ENCODE data around the gene EFNB1.
A peak's percentile ranks its signal among the peaks of the same experiment; 100 is the strongest.

EFNB1 gene

DNA sequence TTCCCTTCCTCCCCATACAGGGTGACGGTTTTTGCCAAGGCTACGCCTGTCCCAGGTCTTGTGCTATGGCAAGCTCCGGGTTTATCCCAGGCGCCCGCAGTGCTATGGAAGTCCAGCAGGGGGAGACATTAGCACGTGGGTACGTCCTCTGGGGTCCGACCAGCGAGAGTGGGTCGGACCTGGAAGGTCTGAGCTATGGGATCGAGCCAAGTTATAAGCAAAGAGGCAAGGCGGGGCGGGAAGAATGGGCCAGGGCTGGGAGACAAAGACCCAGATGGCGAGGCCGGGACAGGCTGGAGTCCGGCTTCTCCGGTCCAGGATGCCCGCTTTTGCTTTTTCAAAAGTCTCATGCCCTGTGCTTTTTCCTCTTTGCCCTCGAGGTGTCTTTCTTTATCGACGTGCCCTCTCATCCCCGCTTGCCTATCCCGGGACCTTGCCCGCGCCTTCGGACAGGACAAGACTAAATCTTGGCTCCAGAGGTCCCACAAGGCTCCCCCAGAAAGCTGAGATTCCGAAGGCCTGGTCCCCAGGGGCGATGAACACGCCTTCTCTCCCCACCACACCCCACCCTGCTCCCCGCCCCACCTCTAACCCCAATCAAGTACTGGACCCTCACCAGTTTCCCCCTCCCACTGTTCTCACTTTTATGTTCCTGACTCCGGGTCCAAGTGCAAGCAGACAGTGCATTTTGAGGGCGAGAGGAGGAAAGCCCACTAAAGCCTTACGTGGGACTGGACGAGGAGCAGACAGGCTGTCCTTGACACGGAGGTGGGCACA is 785 bp upstream of the EFNB1 start:
- peak; percentile 59 for DNase-seq

DNA sequence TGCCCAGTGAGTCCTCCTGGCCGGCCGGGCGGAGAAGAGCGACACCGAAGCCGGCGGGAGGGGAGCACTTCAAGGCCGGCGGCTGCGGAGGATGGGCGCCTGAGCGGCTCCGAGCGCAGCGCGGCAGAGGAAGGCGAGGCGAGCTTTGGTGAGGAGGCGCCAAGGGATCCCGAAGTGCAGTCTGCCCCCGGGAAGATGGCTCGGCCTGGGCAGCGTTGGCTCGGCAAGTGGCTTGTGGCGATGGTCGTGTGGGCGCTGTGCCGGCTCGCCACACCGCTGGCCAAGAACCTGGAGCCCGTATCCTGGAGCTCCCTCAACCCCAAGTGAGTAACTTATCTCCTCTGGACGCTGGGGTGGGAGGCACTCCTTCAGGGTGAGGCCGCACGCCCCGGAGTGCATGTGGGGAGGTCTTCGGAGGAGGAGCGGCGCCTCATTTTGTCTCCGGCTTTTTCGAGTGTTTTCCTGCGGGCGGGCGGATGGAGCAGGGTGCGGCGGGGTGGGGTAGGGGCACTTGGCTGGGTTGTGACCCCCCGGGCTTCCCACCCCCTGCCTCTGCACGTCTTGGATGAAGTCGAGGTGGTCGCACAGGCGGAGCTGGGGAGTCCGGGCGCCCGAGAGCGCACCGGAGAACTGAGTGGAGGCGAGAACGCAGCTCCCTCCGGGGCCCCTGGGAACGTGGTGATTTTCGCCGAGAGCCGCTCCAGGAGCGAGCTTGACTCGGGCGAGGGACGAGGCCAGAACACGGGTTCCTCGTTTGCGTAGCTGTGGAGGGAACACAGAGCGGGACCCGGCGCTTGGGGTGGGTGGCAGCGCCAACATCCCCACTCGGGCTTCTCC is 979 bp downstream of the EFNB1 start:
- no peak for DNase-seq

DNA sequence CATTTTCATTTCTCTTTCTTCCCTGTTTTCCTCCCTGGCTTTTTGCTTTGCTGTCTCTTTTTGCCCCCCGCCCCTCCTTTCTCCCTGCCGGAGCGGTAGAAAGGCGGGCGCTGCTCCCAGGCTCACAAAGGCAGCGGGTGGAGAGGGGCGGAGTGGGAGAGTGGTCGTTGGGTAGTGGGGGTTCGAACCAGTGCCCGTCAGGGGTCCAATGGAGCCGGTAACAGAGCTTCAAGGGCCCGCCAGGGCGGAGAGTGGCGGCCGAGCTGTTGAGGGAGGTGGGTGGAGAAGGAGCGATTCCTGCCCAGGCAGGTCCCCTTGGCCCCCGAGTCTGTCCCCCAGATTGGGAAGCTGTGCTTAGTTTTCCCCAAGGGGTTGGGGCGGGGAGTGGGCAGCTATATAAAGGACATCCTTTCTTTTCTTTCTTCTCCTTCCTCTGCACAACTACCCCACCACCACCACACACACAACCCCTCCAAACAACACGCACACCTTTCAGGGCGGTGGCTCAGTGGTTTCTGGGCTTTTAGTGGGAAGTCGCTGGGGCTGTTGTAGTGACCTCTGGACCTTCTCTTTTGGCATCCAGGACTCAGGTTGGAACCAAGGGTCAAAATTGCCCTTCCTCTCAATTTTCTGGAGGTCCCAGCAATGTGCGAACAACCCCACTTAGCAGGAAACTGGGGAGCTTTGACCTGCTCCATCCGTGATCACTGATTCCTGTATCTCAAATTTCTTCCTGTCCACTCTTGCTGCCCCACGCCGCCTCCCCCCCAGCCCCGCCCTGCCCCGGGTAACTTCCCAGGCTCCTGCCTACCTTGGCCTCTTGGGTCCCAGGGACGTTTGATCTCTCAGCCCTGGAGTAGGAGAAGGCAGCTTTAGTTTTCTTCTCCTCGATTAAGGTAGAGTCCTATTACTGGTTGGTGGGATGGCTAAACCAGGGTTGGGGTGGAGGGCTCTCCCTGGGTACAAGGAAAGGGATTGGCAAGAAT is 1.9 kb downstream of the EFNB1 start:
- no peak for DNase-seq

DNA sequence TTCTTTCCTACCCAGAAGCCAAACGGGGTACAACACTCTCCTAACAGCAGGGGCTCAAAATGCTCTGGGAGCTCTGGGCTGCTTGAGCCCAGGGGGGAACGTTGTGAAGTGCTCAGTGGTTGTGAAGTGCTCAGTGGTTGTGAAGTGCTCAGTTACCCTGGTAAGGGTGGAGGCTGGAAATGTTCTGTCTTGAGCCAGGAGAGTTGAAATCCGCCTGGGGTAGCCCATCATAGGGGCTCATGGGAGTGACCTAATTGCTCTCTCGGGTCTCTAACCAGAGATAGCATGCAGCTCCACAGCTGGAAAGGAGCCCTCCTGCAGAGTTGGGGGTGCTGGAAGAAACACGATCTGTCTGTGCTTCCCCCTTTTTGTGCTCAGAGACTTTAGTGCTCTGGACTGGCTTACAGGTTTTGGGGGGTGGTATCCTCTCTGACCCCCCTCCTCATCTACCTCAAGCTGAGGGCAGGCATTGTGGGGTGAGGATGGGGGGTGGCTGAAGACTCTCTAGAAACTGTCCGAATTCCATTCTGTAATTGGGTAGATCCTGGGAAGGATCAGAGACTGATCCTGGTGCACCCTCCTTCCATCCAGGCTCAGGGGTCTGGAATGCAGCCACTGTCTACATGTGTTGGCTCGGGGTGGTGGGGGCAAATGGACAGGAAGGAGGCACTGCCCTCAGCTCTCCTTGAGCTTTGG is 2.7 kb downstream of the EFNB1 start:
- DNase-seq: no peak

DNA sequence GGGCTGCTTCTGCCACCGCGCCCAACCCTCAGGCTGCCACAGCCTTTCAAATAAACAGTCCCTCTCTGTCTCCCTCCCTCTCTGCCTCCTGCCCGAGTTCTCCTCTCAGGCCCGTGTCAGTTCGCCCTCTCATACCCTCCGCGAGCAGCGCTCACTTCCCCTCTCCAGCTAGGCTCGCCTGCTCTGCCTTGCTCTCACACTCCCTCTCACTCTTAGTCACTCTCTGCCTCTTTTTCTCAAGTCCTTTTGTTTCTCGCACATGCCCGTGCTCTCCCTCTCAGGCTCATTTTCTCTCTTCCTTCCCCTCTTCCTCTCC is 3.2 kb downstream of the EFNB1 start:
- DNase-seq: no peak

DNA sequence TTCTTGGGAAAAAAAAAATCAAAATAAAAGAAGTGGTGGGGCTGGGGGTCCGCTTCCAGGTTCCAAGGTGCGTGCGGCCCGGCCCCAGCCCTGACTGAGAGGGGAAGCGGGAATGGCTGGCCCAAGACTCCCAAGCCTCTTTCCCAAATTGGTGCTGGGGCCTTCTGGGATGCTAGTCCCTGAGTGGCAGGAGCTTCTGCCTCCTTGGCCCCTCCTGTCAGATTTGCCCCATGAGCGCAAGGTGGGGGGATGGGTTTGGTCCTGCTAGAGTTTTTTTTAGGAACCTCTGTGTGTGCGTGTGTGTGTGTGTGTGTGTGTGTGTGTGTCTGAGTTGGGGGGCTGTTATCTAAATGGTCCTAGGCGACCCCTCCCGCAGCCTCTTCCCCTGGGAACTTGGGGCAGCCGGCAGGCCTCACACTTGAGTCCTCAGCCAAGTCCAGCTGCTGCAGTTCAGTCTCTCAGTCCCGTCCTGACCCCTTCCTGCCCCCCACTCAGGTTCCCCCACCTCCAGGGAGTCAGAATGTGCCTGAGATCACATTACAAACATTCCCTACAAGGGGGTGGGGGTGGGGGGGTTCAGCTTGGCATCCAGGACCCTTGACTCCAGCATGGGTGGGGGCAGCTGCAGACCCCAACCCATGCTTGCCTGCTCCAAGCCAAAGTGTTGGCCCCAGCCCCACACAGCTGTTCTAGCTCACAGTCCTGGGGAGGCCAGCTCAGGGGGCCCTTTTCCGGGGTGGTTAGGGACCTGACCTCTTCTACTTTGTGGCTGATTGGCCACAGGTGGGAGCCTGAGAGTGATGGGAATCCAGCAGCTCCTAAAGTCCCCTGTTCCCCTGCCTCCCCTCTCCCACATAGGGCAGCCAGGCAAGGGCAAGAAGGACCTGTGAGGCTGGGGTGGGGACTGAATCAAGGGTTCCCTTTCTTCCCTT is 4.0 kb downstream of the EFNB1 start:
- no peak for DNase-seq

DNA sequence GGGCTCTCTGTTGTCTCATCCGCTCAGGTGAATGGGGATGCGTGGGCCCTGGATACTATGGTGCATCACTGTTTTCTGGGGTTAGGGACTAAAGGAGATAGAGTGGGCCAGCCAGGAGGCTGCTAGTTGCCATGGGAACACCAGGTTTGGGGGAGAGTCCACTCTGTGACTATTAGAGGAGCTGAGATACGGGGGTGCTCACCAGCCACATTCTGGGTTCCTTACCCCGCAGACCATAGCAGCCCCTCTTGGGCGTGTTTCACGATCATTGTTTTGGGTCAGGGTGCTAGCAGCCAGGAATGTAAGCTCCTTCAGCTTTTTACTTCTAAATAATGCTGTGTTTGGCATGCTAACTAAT is 4.6 kb downstream of the EFNB1 start:
- no peak for DNase-seq

DNA sequence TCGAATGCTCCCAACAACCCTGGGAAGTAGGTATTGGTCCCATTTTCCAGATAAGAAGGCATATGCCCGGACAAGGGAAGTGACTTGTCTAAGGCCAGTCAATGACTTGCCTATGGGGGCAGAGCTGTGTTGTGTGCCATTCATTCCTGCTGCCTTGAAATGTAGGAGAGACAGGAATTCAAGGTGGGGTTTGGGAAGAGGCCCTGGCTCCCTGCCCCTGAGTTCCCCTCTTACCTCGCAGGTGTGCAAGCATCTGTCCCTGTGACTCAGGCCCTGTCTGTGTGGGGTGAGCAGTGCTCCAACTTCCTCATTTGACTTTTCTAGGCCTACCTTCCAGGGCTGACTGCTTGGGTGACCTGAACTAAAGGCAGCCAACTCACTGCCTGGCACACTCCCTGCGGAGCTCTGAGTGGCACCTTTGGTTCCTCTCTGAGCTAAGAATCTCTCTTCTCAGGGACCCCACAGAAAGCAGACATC is 5.1 kb downstream of the EFNB1 start:
- DNase-seq: no peak

DNA sequence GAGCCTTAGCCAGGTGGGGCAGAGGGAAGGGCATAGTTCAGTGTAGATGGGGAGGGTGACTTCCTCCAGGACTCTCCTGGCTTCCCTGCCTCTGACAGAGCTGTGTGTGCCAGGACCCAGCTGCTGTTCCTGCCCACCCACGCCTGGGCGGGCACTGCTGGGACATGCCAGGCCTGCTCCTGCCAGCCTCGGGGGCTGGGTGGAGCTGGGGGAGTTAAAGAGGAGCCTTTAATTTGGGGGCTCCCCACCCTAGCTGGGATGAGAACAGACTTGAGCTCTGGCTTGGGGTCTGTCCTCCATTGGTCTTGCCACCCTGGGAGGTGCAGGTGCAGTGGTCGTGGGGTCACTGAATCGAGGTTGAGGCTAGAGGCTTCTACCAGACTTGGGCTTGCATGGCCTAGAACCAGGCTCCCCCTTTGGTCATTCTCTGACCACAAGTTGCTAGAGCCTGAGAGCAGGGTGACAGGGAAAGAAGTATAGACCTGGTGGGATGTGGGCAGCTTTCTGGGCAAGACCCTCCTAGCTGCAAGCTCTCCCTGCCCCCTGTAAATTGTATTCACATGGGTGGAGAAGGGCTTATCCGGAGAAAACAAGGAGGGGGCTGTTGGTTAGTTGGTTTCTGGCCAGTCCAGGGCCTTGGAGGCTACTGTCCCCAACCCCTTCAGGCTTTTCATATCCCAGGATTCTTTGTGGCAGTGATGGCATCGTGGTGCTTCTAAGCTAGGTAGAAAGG is 5.7 kb downstream of the EFNB1 start:
- no peak for DNase-seq

DNA sequence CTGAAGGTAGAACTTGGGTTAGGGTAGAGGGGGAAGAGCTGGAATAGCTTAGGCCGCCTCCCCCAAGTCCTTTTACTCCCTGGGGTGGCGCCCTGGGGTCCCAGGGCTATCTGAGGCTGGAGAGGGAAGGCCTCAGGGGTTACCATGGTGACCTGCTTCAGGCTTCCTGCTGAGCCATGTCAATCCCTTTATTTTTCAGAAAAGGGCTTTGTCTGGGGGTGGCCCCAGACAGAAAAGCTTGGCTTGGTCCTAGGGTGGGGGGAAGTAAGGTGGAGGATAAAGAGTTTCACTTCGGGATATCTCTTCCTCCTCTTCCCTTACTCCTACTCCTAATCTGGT is 6.3 kb downstream of the EFNB1 start:
- no peak for DNase-seq

DNA sequence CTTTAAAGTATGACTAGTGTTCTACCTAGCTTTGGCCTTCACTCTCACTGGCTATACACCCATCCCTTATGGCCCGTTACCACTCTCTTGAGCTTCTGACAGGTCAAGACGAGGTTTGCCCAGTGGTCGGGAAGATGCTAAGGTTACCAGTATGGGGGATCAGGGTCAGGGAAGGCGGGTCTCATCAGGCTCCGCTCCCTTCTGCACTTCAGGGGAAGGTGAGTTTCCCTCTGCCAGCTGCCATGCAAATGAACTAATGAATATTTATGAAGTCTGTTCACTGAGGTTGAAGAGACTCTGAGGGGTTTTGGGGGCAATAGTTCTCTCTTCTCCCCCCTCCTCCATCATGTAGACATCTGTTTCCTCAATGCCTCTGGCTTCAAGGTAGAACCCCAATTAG is 6.6 kb downstream of the EFNB1 start:
- DNase-seq: no peak

DNA sequence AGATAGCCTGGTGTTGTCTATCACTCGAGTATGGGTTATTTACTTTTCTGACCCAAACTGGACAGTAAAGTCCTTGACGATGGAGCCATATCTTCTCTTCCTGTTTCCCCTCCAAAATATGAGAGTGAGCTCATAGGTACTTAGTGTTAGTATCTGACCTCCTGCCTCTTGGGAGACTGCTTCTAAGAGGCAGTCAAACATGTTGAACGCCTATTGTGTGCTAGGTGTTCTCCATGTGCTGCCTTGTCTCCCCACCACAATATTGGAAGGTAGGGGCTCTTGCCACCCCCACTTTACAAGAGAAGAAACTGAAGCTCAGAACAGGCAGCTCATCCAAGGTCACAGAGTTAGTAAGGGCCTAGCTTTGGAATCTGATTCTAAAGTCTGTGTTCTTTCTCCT is 8.3 kb downstream of the EFNB1 start:
- no peak for DNase-seq

DNA sequence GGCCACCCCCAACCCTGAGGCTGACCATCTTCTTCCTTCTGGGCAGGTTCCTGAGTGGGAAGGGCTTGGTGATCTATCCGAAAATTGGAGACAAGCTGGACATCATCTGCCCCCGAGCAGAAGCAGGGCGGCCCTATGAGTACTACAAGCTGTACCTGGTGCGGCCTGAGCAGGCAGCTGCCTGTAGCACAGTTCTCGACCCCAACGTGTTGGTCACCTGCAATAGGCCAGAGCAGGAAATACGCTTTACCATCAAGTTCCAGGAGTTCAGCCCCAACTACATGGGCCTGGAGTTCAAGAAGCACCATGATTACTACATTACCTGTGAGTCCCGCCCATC is 9.7 kb downstream of the EFNB1 start:
- no peak for DNase-seq

DNA sequence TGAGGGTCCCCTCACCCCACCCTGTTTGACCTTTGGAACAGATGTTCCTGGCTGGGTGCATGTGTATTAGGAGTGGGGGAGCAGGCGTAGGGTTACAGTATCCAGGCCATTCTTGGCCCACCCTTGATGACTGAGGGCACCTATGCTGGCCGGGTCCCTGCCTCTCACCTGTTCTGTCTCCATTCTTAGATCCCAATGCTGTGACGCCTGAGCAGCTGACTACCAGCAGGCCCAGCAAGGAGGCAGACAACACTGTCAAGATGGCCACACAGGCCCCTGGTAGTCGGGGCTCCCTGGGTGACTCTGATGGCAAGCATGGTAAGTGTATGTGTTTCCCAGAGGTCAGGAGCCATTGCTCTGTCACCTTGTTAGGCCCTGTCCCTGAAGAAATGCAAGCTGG is 10.9 kb downstream of the EFNB1 start:
- DNase-seq: no peak

DNA sequence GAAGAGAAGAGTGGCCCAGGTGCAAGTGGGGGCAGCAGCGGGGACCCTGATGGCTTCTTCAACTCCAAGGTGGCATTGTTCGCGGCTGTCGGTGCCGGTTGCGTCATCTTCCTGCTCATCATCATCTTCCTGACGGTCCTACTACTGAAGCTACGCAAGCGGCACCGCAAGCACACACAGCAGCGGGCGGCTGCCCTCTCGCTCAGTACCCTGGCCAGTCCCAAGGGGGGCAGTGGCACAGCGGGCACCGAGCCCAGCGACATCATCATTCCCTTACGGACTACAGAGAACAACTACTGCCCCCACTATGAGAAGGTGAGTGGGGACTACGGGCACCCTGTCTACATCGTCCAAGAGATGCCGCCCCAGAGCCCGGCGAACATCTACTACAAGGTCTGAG is 11.4 kb downstream of the EFNB1 start:
- no peak for DNase-seq

DNA sequence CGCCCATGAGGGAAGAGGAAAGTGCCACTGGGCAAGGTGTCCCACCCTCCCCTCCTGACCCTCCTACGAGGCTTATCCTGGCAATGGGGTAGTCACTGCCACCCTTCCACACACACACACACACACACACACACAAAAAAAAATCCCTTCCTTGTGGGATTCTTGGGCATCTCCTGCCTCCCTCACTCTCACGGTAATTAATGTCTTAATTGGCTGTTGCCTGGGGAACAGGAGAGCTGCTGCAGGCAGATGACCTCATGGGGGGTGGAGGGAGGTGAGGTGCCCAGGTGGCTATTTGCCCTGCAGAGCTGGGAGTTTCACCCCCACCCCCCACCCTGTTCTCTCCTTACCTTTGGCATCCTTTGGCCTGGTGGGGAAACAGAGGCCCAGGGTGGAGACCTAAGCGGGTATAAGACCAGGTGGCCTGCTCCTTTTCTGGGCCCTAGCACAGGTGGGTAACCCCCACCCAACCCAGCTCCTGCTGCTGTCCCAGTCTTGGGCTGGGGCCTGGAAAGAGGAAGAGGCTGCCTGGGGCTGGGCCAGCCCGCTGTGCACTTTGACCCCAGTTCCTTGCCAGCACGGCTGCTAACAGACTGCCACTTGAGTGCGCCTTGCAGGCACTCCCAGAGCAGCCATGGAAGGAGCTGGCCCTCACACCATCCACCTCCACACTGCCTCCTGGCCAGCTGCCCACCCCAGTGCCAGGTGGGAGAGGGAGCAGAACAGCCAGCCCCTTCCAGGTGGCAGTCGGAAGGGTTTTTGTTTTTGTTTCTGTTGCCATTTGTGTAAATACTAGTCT is 12.6 kb downstream of the EFNB1 start:
- DNase-seq: no peak

DNA sequence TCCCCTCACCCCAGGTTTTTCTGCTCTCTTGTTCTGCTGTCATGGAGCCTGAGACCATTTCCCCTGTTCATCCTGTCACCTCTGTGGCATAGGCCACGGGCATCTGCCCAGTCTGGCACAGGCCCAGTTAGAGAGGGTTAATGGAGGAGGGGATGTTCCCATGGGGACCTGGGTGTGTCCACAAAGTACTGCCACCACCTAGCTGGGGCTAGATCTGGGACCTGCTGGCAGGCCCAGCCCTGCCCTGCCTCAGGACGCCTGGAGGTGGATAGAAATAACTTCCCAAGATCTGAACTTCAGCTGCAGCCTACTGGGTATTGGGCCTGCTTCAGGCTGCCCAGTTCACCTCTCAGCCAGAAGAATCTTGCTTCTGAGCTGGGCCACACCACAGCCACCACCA is 13.5 kb downstream of the EFNB1 start:
- no peak for DNase-seq

DNA sequence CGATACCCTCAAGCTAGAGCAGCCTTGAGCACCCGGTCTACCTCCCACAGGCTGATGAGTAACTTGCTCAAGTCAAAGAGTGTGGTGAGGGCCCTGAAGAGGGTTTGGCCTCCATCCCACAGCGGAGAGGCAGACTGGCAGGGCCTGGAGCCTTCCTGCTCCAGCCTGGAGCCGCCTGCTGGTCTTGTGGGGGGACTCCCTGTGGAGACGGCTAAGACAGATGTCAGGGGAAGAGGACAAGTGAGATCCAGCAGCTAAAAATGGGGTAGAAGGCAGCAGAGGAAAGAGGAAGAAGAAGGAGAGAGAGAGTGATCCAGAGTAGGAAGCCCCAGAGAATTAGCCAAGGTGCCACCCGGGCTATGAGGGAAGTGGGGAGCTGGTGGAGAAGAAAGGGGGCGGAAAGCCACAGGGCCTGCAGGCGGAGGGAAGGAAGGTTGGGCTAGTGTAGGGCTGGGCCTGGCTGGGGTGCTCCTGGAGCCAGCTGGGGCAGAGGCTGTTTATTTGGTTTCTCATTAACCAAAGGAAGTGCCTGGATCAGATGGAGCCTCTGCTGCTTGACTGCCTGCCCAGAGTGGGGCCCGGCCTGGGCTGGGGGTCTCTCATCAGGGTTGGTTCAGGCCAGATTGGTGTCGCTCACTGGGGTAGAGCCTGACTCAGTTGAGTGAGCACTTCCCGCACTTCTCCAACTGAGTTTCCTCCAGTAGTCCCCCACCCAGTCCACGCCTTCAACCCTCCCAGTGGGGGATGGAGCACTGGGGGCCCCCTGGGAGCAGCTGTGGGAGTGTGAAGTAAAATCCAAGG is 14.2 kb downstream of the EFNB1 start:
- no peak for DNase-seq

DNA sequence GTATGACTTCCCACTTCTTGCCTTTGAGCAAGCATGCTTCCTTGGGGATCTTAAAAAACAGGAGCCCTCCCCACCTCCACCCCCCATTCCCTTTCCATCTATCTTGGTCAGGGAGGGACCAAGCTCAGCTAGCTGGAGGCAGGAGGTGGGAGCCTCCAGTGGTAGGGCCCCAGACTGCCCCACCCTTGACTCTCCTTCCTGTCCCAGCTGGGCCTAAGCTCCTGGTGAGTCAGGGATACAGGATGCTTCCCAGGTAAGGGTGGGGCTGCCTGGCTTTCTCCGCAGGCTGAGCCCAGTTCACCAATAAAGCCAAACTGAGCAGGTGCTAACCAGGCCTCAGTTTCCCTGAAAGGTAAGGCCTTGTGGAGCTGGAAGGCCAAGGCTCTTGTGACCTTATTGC is 15.2 kb downstream of the EFNB1 start:
- no peak for DNase-seq
